GM23338 (cell line): ENCODE data around the gene ZNF775. TPM values are rescaled to one million over a fixed set of nuclear protein-coding genes. Genes with fewer than 3 reads are reported as not detected.

ENCODE experiments used
- ATAC-seq: fragments of 200-7000 bp; cut with Tn5 transposase; 3 replicates; pipeline ENCODE4 v1.9.1; 2020
- DNase-seq: peaks from one replicate; pipeline ENCODE4 v3.0.0-alpha.2; 2015; ENCODE audit warnings: low spot score
- H2AFZ ChIP-seq: fragments of 200-600 bp; sonication (generic); 2 replicates; pipeline ENCODE4 v1.8.0; 2016; ENCODE audit warnings: antibody characterized with exemption, mild to moderate bottlenecking, moderate library complexity
- H3F3A ChIP-seq: fragments of 200-600 bp; sonication (generic); replicated peaks from 2 replicates; pipeline ENCODE4 v1.8.0; 2017; ENCODE audit warnings: antibody characterized with exemption, mixed run types, low read depth
- H3K27ac ChIP-seq: fragments of 200-600 bp; sonication (generic); 2 replicates; pipeline ENCODE4 v1.6.1; 2016; ENCODE audit warnings: low read depth
- H3K27me3 ChIP-seq: fragments of 200-600 bp; sonication (generic); 2 replicates; pipeline ENCODE4 v1.8.0; 2016; ENCODE audit warnings: mild to moderate bottlenecking, mixed run types, moderate library complexity; ENCODE audit not compliant: insufficient read depth
- H3K36me3 ChIP-seq: fragments of 200-600 bp; sonication (generic); 2 replicates; pipeline ENCODE4 v1.8.0; 2016; ENCODE audit warnings: mild to moderate bottlenecking; ENCODE audit not compliant: insufficient read depth
- H3K4me1 ChIP-seq: fragments of 200-600 bp; sonication (generic); 2 replicates; pipeline ENCODE4 v1.8.0; 2016; ENCODE audit warnings: mild to moderate bottlenecking, moderate library complexity; ENCODE audit not compliant: insufficient read depth
- H3K4me2 ChIP-seq: fragments of 200-600 bp; sonication (generic); 2 replicates; pipeline ENCODE4 v1.7.1; 2017; ENCODE audit warnings: mixed run types
- H3K4me3 ChIP-seq: fragments of 200-600 bp; sonication (generic); 2 replicates; pipeline ENCODE4 v1.6.1; 2016; ENCODE audit warnings: mixed run types
- H3K79me2 ChIP-seq: fragments of 200-600 bp; sonication (generic); replicated peaks from 2 replicates; pipeline ENCODE4 v1.8.0; 2017; ENCODE audit warnings: mild to moderate bottlenecking; ENCODE audit not compliant: insufficient read depth
- H3K9me2 ChIP-seq: fragments of 200-600 bp; sonication (generic); 2 replicates; pipeline ENCODE4 v1.8.0; 2017; ENCODE audit not compliant: insufficient read depth
- H4K20me1 ChIP-seq: fragments of 200-600 bp; sonication (generic); replicated peaks from 2 replicates; pipeline ENCODE4 v1.8.0; 2017; ENCODE audit warnings: mild to moderate bottlenecking; ENCODE audit not compliant: insufficient read depth
- H3K27ac Mint-ChIP-seq: 2 replicates; pipeline ENCODE4 v1.8.0; 2020; ENCODE audit warnings: inconsistent platforms, mild to moderate bottlenecking, moderate library complexity, mixed read lengths
- H3K27me3 Mint-ChIP-seq: 3 replicates; pipeline ENCODE4 v1.8.0; 2022; ENCODE audit warnings: low read depth, mild to moderate bottlenecking, moderate library complexity, mixed read lengths, inconsistent platforms; ENCODE audit not compliant: insufficient read depth, poor library complexity
- H3K36me3 Mint-ChIP-seq: 3 replicates; pipeline ENCODE4 v1.8.0; 2021; ENCODE audit warnings: low read depth, mild to moderate bottlenecking, inconsistent platforms, moderate library complexity, mixed read lengths
- H3K4me1 Mint-ChIP-seq: 3 replicates; pipeline ENCODE4 v1.8.0; 2020; ENCODE audit warnings: mild to moderate bottlenecking, inconsistent platforms, mixed read lengths
- H3K4me3 Mint-ChIP-seq: 3 replicates; pipeline ENCODE4 v1.8.0; 2021; ENCODE audit warnings: moderate library complexity, mild to moderate bottlenecking, inconsistent platforms, mixed read lengths
- H3K9me3 Mint-ChIP-seq: 3 replicates; pipeline ENCODE4 v1.8.0; 2020; ENCODE audit warnings: moderate library complexity, mild to moderate bottlenecking, inconsistent platforms, mixed read lengths
- CREB1 ChIP-seq: fragments of 250-450 bp; sonication (Bioruptor Pico); IDR thresholded peaks from 2 replicates; pipeline ENCODE4 v1.5.0; 2020; ENCODE audit warnings: low read depth, mild to moderate bottlenecking, moderate library complexity
- CTCF ChIP-seq, 2 experiments: fragments of 200-600 bp in 1 of 2; sonication (generic) in 1 of 2; conservative IDR thresholded peaks; 2 replicates each; pipeline versions ENCODE4 v1.5.1 to v1.6.1; 2016 to 2017; ENCODE audit warnings: antibody characterized with exemption in 2 of 2, low read depth in 2 of 2, mild to moderate bottlenecking in 2 of 2, moderate library complexity in 1 of 2
- EZH2 ChIP-seq: fragments of 200-600 bp; sonication (generic); IDR thresholded peaks from one replicate; pipeline ENCODE4 v1.8.0; 2017; ENCODE audit warnings: antibody characterized with exemption, mild to moderate bottlenecking, low read depth; ENCODE audit not compliant: unreplicated experiment
- EZH2phosphoT487 ChIP-seq: fragments of 200-600 bp; sonication (generic); IDR thresholded peaks from one replicate; pipeline ENCODE4 v1.8.1; 2018; ENCODE audit warnings: antibody characterized with exemption; ENCODE audit not compliant: unreplicated experiment
- JUNB ChIP-seq: IDR thresholded peaks from one replicate; pipeline ENCODE4 v1.6.1; 2016; ENCODE audit warnings: antibody characterized with exemption; ENCODE audit not compliant: unreplicated experiment
- POLR2AphosphoS5 ChIP-seq: IDR thresholded peaks from 2 replicates; pipeline ENCODE4 v1.6.1; 2016; ENCODE audit warnings: antibody characterized with exemption, low read depth
- ZNF114 ChIP-seq: fragments of 250-450 bp; sonication (Bioruptor Pico); IDR thresholded peaks from 2 replicates; pipeline ENCODE4 v1.5.0; 2020; ENCODE audit warnings: mild to moderate bottlenecking, moderate library complexity
- ZNF462 ChIP-seq: fragments of 250-450 bp; sonication (Bioruptor Pico); IDR thresholded peaks from 2 replicates; pipeline ENCODE4 v1.5.0; 2020; ENCODE audit warnings: mild to moderate bottlenecking, moderate library complexity
- polyA plus RNA-seq: library from polyadenylated mRNA; unstranded; fragments of >200 nt; fragmentation: Nextera tagmentation; extraction: Ambion mirVana; gene quantifications from 2 replicates; pipeline ENCODE4 v1.2.1, GENCODE V29; 2016
- total RNA-seq: library from RNA; depleted of rRNA; stranded (reverse); fragments of >200 nt; shearing (Covaris generic); gene quantifications from 2 replicates; pipeline ENCODE4 v1.2.3, GENCODE V29; 2014

ZNF775 gene
- total and polyA plus RNA-seq, 2 experiments from 2014 or later = 4.5 to 38.2 TPM

GRCh38 chr7:150343225-150343624 lies 35.9 kb upstream of the ZNF775 start (continued):
- TF ChIP-seq ZNF462 (CRISPR knock-in tag) (no peak), POLR2AphosphoS5 (no peak)

- H3K4me3 Mint-ChIP-seq = no peak overlapping the region
- H3K27ac Mint-ChIP-seq = no peak overlapping the region
- no peak overlapping the region for H3K4me2 ChIP-seq
- peaks cover 27% of the 10 kb centered on the region for H3K4me1 ChIP-seq
- H3K27me3 Mint-ChIP-seq = peaks cover 27% of the 10 kb centered on the region
- H2AFZ ChIP-seq = no peak overlapping the region
- H3K36me3 Mint-ChIP-seq = peaks cover 23% of the 10 kb centered on the region
- H3F3A ChIP-seq = 0 out of 2 replicates have a peak, but pooled peaks cover 7% of the 10 kb centered on the region
- H3K27ac ChIP-seq = no peak overlapping the region
- H3K9me3 Mint-ChIP-seq = peaks cover 25% of the 10 kb centered on the region
- H3K79me2 ChIP-seq = peaks cover 22% of the 10 kb centered on the region
- H3K4me1 Mint-ChIP-seq = peaks cover 27% of the 10 kb centered on the region
- no peaks in the 10 kb centered on the region; the same call in 1 of the 2 replicates for H4K20me1 ChIP-seq
- peaks cover 1% of the 10 kb centered on the region; the same call in 1 of the 2 replicates for H3K36me3 ChIP-seq
- ATAC-seq = no peak
- H3K27me3 ChIP-seq = peaks cover 28% of the 10 kb centered on the region
- DNase-seq = no peak
- H3K9me2 ChIP-seq = no peaks in the 10 kb centered on the region
- no peak overlapping the region for H3K4me3 ChIP-seq
- TF ChIP-seq EZH2 (no peak), ZNF114 (CRISPR knock-in tag) (no peak), ZNF462 (CRISPR knock-in tag) (no peak), JUNB (no peak), CTCF (conservative IDR thresholded peaks at IDR 0.05; ENCODE audit: low read depth in 2 of 2) (no peak), POLR2AphosphoS5 (no peak), EZH2phosphoT487 (no peak), CREB1 (no peak)
These were observed 34.8 kb upstream of the ZNF775 start for GRCh38 chr7:150344299-150344698.
